Ovary (tissue), 9 donors: ENCODE results near the gene RAC3. TPM values are rescaled to one million over a fixed set of nuclear protein-coding genes. Genes with fewer than 3 reads are reported as not detected.

Source experiments
- DNase-seq, 5 donors: peaks; one replicate each; pipeline ENCODE4 v3.0.0-alpha.2; 2019 to 2020
- H3K27ac ChIP-seq, 2 donors: fragments of 200-600 bp; one replicate each; pipeline versions ENCODE4 v1.5.1 to v1.8.0; 2019 to 2022
- H3K27me3 ChIP-seq: fragments of 200-600 bp; one replicate; pipeline ENCODE4 v1.8.0; 2022
- H3K36me3 ChIP-seq: fragments of 200-600 bp; sonication (generic); one replicate; pipeline ENCODE4 v1.5.1; 2019
- H3K4me1 ChIP-seq: one replicate; pipeline ENCODE4 v1.8.1; 2013; ENCODE audit warnings: mild to moderate bottlenecking, moderate library complexity; ENCODE audit not compliant: insufficient read depth
- H3K4me3 ChIP-seq: fragments of 200-600 bp; sonication (generic); one replicate; pipeline ENCODE4 v1.5.1; 2017
- H3K9me3 ChIP-seq, 2 donors: fragments of 200-600 bp in 1 of 2; sonication (generic) in 1 of 2; one replicate each; pipeline versions ENCODE4 v1.5.1 to v1.8.1; 2013 to 2019; ENCODE audit warnings: mild to moderate bottlenecking in 1 of 2, moderate library complexity in 1 of 2
- EP300 ChIP-seq: sonication (generic); formaldehyde crosslinking; IDR thresholded peaks from one replicate; pipeline ENCODE4 v1.6.1; 2017; ENCODE audit warnings: antibody characterized with exemption
- POLR2A ChIP-seq: fragments of 450-650 bp; IDR thresholded peaks from one replicate; pipeline ENCODE4 v1.6.1; 2017; ENCODE audit warnings: antibody characterized with exemption, mild to moderate bottlenecking, moderate library complexity
- WGBS, 3 donors: extraction: QIAGEN DNeasy Blood & Tissue Kit in 1 of 3; methylation state at CpG; one replicate each; pipeline versions ENCODE4 v1.1.5 to v1.1.7; 2013 to 2017; 5-methylcytosine and 5-hydroxymethylcytosine counted together
- intact Hi-C, 4 donors: fragments of 100-400 bp; cut with DNase I; formaldehyde crosslinking; loops; one replicate each; pipeline versions ENCODE4 v1.11.0 to v1.15.1; 2022 to 2023
- polyA plus RNA-seq, 2 donors: library from polyadenylated mRNA; stranded (reverse); fragments of 200-250 nt in 1 of 2; fragments of 350-450 nt in 1 of 2; fragmentation: Illumina TruSeq in 1 of 2; extraction: RNeasy Lipid Tissue Mini Kit (QIAGEN cat#74804) in 1 of 2; gene quantifications; one replicate each; pipeline ENCODE4 v1.2.3, GENCODE V29; 2013 to 2014
- total RNA-seq, 7 donors: library from RNA; depleted of rRNA in 2 of 7; stranded (reverse); fragments of >200 nt in 2 of 7; fragmentation: NEBNext Ultra II Directional in 3 of 7; extraction: Animal tissue kit (Norgen Biotek cat#: 25700) in 3 of 7; gene quantifications; one replicate each; pipeline versions ENCODE4 v1.1.0 to v1.2.4, GENCODE V29; 2016 to 2023
- TF ChIP-seq, protein P1 (sequence below), 3 donors: fragments of 450-650 bp in 2 of 3; fragments of 200-600 bp in 1 of 3; IDR thresholded peaks; one replicate each; pipeline versions ENCODE4 v1.5.1 to v1.8.0; 2016 to 2022; ENCODE audit warnings: antibody characterized with exemption in 3 of 3, mild to moderate bottlenecking in 1 of 3
- donor health status: DM: no; HTN: no; CAD: no; lungs with moderate emphysema.
- donor health status: DM: no; HTN: no; CAD: no.
- donor health status: Bipolar disorder and iron deficiency.
- donor health status: DM: yes; HTN: yes; CAD: no.
- donor health status: DM: no; HTN: no; CAD: no.
- donor health status: DM: yes; HTN: yes; CAD: no.

Gene RAC3
- total and polyA plus RNA-seq, 9 donors: 0.40 to 7.8 (median 3.3) TPM

DNA sequence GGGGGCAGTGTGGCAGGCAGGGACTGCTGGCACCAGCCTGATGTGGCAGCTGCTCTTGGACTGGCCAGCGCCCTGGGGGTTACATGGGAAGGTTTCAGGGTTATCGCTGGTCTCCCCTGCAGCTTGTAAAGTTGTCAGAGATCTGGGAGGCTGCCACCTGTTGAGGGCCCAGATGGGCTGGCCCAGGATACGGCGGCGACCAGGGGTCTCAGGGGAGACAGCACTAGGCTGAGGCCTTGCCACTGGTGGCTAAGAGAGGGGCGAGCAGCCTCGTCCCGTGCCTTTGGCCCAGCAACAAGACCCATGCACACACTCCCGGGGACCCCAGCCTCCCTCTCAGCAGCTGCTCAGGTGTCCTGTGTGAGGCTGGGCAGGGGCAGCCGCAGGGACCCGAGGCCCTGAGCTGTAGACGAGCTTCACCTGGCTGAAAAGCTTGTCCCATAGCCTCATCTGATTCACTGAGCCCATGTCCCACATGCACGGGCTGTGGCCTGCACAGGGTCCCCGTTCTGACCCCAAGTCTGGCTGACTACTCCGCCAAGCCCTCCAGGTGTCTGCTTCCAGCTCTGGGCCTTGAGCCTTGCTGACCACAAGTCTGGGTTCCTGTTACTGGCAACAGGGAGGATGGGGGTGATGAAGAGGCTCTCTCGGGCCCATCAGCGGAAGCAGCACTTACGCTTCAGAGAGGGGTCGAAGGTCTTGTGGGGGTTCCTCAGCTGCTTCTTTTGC lies 28.0 kb downstream of the RAC3 start:
- peak in 1 of 5 donors; percentile 11 for DNase-seq
- Histone ChIP-seq H3K4me3 (no peak overlapping the region), H3K27ac (no peak overlapping the region), H3K27me3 (no peaks in the 10 kb centered on the region), H3K36me3 (no peaks in the 10 kb centered on the region), H3K9me3 (no peaks in the 10 kb centered on the region), H3K4me1 (no peaks in the 10 kb centered on the region)
- TF ChIP-seq POLR2A (no peak), EP300 (no peak)
- TF ChIP-seq, protein P1, sequence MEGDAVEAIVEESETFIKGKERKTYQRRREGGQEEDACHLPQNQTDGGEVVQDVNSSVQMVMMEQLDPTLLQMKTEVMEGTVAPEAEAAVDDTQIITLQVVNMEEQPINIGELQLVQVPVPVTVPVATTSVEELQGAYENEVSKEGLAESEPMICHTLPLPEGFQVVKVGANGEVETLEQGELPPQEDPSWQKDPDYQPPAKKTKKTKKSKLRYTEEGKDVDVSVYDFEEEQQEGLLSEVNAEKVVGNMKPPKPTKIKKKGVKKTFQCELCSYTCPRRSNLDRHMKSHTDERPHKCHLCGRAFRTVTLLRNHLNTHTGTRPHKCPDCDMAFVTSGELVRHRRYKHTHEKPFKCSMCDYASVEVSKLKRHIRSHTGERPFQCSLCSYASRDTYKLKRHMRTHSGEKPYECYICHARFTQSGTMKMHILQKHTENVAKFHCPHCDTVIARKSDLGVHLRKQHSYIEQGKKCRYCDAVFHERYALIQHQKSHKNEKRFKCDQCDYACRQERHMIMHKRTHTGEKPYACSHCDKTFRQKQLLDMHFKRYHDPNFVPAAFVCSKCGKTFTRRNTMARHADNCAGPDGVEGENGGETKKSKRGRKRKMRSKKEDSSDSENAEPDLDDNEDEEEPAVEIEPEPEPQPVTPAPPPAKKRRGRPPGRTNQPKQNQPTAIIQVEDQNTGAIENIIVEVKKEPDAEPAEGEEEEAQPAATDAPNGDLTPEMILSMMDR (IDR thresholded peaks at IDR 0.05): no peak
- intact Hi-C loops: loop anchor here in 1 of 4 donors (10.0 kb wide), 1 partner anchor 65 kb away; no protein-coding TSS in a partner anchor
- 63 to 65% (median 64%) methylated on average over 19 of the region's 19 CpGs for WGBS, 3 donors

DNA sequence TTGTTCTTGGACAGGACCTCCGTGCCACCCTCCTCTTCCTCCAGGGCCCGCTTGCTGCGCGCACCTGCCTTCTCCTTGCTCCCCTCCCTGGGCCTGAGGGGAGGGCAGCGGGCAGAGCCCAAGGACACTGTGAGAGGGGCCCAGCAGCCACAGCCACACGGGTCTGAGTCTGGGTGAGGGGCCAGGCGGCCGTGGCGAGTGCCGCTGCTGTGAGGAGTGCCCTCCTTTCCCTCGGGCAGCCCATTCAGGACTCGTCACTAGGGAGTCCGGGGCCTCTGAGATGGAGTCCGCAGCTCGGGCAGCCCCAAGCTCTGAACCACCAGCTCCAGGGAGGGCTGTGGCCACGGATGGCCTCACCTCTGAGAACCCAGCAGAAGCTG lies 28.5 kb downstream of the RAC3 start:
- no peaks in the 10 kb centered on the region for H3K27me3 ChIP-seq
- H3K4me3 ChIP-seq: no peak overlapping the region
- no peak for DNase-seq
- H3K36me3 ChIP-seq: no peaks in the 10 kb centered on the region
- no peak for TF ChIP-seq POLR2A
- no peak for TF ChIP-seq EP300
- TF ChIP-seq, protein P1 (IDR thresholded peaks at IDR 0.05): no peak
- 73 to 80% (median 75%) methylated on average over 15 to 16 of the region's 16 CpGs for WGBS, 3 donors
- no peak overlapping the region for H3K27ac ChIP-seq
- peaks cover 3% of the 10 kb centered on the region for H3K4me1 ChIP-seq
- intact Hi-C loops: no loop called here
- no peaks in the 10 kb centered on the region for H3K9me3 ChIP-seq

DNA sequence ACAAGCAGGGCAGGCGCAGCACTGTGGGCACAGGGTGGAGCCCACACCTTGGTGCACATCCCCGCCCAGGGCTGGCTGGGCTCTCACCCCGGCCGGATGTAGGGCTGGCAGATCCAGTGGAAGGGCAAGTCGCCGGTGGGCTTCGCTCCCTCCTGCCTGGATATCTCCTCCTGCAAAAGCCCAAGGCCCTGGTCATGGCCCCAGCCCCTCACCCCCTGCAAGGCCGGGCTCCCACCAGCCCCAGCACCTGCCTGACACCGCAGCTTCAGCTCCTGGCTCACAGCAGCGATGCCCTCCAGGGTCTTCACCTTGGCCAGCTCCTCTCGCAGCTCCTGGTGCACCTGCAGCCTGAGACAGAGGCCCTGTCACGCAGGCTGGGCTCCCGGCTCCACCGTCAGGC lies 29.1 kb downstream of the RAC3 start:
- Histone ChIP-seq H3K27me3 (no peaks in the 10 kb centered on the region), H3K27ac (no peak overlapping the region), H3K4me1 (peaks cover 3% of the 10 kb centered on the region), H3K9me3 (no peaks in the 10 kb centered on the region), H3K36me3 (no peaks in the 10 kb centered on the region), H3K4me3 (no peak overlapping the region)
- TF ChIP-seq EP300 (no peak), POLR2A (no peak)
- TF ChIP-seq, protein P1 (IDR thresholded peaks at IDR 0.05): no peak
- intact Hi-C loops: no loop called here
- WGBS, 3 donors: 82 to 93% (median 85%) methylated on average over 10 to 14 of the region's 14 CpGs
- no peak for DNase-seq

DNA sequence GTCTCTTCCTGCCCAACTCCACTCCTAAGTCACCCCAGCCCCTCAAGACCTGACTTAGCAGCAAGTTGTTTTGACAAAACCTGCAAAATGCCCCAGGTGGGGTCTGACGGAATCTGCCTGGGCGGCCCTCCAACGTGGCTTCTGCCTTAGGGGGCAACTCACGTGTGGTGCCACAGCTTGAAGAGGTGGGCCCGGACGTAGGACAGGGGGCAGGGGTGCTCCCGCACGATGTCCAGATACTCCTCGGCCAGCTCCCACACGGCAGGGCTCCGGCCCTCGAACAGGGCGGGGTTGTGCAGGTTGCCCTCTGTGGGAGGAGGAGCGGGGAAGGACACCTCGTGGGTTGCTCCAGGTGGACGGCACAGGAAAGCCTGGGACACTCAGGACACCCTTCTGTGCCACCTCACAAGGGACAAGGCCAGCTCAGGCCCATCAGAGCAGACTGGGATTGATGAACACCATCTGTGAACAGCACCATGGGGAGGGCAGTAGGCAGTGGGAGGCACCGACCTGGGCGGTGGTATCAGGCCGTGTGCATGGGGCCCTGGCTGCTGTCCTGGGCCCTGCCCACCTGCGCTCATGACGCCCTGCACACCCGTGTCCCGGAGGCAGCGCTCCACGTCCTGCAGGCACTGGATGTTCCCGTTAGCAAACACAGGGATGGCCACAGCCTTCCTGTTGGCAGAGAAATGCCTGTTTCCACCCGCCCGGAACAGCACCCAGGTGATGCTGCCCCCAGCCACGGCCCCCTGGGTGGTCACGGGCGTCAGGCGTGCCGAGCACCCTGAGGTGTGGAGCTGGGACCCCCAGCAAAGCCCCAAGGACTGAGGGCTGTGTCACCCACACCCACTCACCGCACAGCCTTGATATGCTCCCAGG lies 29.8 kb downstream of the RAC3 start:
- H3K36me3 ChIP-seq: no peaks in the 10 kb centered on the region
- H3K9me3 ChIP-seq: no peaks in the 10 kb centered on the region
- WGBS, 3 donors: 76 to 83% (median 82%) methylated on average over 27 to 34 of the region's 34 CpGs
- intact Hi-C loops: no loop called here
- no peak overlapping the region for H3K4me3 ChIP-seq
- H3K27ac ChIP-seq: no peak overlapping the region
- no peaks in the 10 kb centered on the region for H3K27me3 ChIP-seq
- H3K4me1 ChIP-seq: peaks cover 6% of the 10 kb centered on the region
- DNase-seq: no peak
- TF ChIP-seq, protein P1 (IDR thresholded peaks at IDR 0.05): no peak
- TF ChIP-seq EP300: no peak
- TF ChIP-seq POLR2A: no peak
